ENCODE data around the gene SNX5. TPM values are rescaled to one million over a fixed set of nuclear protein-coding genes. Genes with fewer than 3 reads are reported as not detected.
A peak's percentile ranks its signal among the peaks of the same experiment; 100 is the strongest.

The SNX5 gene
- total and polyA plus RNA-seq, 2 of the 13 experiments (the other 11 are each of a cell fraction or from before 2014, with no cell fraction given), result 664 to 1,040 TPM

GRCh38 chr20:17965042-17965697 lies 3.4 kb downstream of the SNX5 start (continued):
- TF ChIP-seq KIAA2018 (CRISPR knock-in tag; IDR thresholded peaks at IDR 0.05; ENCODE audit: borderline replicate concordance), result no peak
- TF ChIP-seq ZFP91 (CRISPR knock-in tag; IDR thresholded peaks at IDR 0.05; ENCODE audit: borderline replicate concordance), result peak; percentile 15
- no peak for TF ChIP-seq ASH2L (IDR thresholded peaks at IDR 0.05; ENCODE audit: insufficient read length, low read depth, low read length)
- TF ChIP-seq ZNF30 (CRISPR knock-in tag; IDR thresholded peaks at IDR 0.05), result 0 out of 2 replicates have a peak, but pooled peaks have one; percentile 25
- no peak for TF ChIP-seq NCOR1 (IDR thresholded peaks at IDR 0.05; ENCODE audit: borderline replicate concordance, low read length)
- no peak for TF ChIP-seq SMC3 (IDR thresholded peaks at IDR 0.05; ENCODE audit: low read length)
- TF ChIP-seq PBX3 (CRISPR knock-in tag; IDR thresholded peaks at IDR 0.05; ENCODE audit: borderline replicate concordance), result 0 out of 2 replicates have a peak, but pooled peaks have one; percentile 32
- TF ChIP-seq SALL2 (CRISPR knock-in tag; IDR thresholded peaks at IDR 0.05), result peak; percentile 57; the same call in 1 of the 2 replicates
- TF ChIP-seq ZNF776 (CRISPR knock-in tag; IDR thresholded peaks at IDR 0.05), result no peak
- peak; percentile 8; the same call in 1 of the 2 replicates for TF ChIP-seq SIN3B (IDR thresholded peaks at IDR 0.05; ENCODE audit: low read length)
- TF ChIP-seq ZNF136 (CRISPR knock-in tag; IDR thresholded peaks at IDR 0.05; ENCODE audit: low read depth), result no peak
- TF ChIP-seq ZNF280B (CRISPR knock-in tag; IDR thresholded peaks at IDR 0.05; ENCODE audit: borderline replicate concordance), result no peak
- TF ChIP-seq ETV6 (CRISPR knock-in tag; conservative IDR thresholded peaks at IDR 0.05), result no peak
- TF ChIP-seq SMAD3 (CRISPR knock-in tag; IDR thresholded peaks at IDR 0.05), result no peak
- no peak for TF ChIP-seq ZNF430 (CRISPR knock-in tag; IDR thresholded peaks at IDR 0.05)
- TF ChIP-seq RARA (CRISPR knock-in tag; IDR thresholded peaks at IDR 0.05), result no peak
- TF ChIP-seq KDM6A (CRISPR knock-in tag; IDR thresholded peaks at IDR 0.05; ENCODE audit: low read depth), result no peak
